Panc1 (cell line): ENCODE measurements around the gene MUC5AC. TPM values are rescaled to one million over a fixed set of nuclear protein-coding genes. Genes with fewer than 3 reads are reported as not detected.
A peak's percentile ranks its signal among the peaks of the same experiment; 100 is the strongest.

Experiments
- ATAC-seq: fragments of 200-7000 bp; cut with Tn5 transposase; 2 replicates; pipeline ENCODE4 v1.9.1; 2020; ENCODE audit warnings: mild to moderate bottlenecking, moderate library complexity
- BruUV-seq: library from RNA; stranded (reverse); fragments of 400-500 nt; replicated peaks from 2 replicates; lab custom pipeline; 2021; lab: Mats Ljungman, UMichigan
- CTCF ChIA-PET: fragments of 300-600 bp; sonication (Branson Sonifier 250); formaldehyde crosslinking; loops from one replicate; lab custom pipeline; 2022; ENCODE audit warnings: antibody characterized with exemption; lab: Charles Lee
- POLR2A ChIA-PET: fragments of 300-600 bp; sonication (Branson Sonifier 250); formaldehyde crosslinking; loops from one replicate; lab custom pipeline; 2022; ENCODE audit warnings: antibody characterized with exemption; lab: Charles Lee
- DNase-seq: peaks from one replicate; pipeline ENCODE4 v3.0.0-alpha.2; 2010; ENCODE audit warnings: low read depth, low spot score
- H3K27ac ChIP-seq: 2 replicates; pipeline ENCODE4 v1.5.1; 2011; ENCODE audit warnings: mild to moderate bottlenecking, low read length, inconsistent platforms
- H3K27me3 ChIP-seq: fragments of 200-500 bp; sonication (Bioruptor generic); 2 replicates; pipeline ENCODE4 v1.6.0; 2014; ENCODE audit warnings: low read length, inconsistent platforms; ENCODE audit not compliant: control insufficient read depth, insufficient read depth
- H3K36me3 ChIP-seq: fragments of 200-500 bp; sonication (Bioruptor generic); 2 replicates; pipeline ENCODE4 v1.5.1; 2014; ENCODE audit warnings: inconsistent platforms, mild to moderate bottlenecking, low read length, moderate library complexity; ENCODE audit not compliant: control insufficient read depth, insufficient read depth
- H3K4me1 ChIP-seq: 2 replicates; pipeline ENCODE4 v1.5.1; 2011; ENCODE audit warnings: inconsistent platforms, mild to moderate bottlenecking, low read length, moderate library complexity; ENCODE audit not compliant: control insufficient read depth, insufficient read depth
- H3K4me3 ChIP-seq, 2 experiments: 2 replicates each; pipeline ENCODE4 v1.5.1; 2011 to 2012; ENCODE audit warnings: low read depth in 2 of 2, low read length in 2 of 2, mild to moderate bottlenecking in 2 of 2, inconsistent platforms in 1 of 2, moderate library complexity in 1 of 2
- H3K9me3 ChIP-seq: fragments of 200-500 bp; sonication (Bioruptor generic); 2 replicates; pipeline ENCODE4 v1.5.1; 2014; ENCODE audit warnings: low read depth, mild to moderate bottlenecking, inconsistent platforms, low read length, moderate library complexity; ENCODE audit not compliant: control insufficient read depth, insufficient read depth
- POLR2AphosphoS5 ChIP-seq: IDR thresholded peaks from 2 replicates; pipeline ENCODE4 v1.6.1; 2012; ENCODE audit warnings: mild to moderate bottlenecking, low read depth, low read length, moderate library complexity
- SIN3A ChIP-seq: IDR thresholded peaks from 2 replicates; pipeline ENCODE4 v1.6.1; 2012; ENCODE audit warnings: low read depth, mild to moderate bottlenecking, low read length, moderate library complexity, borderline replicate concordance; ENCODE audit not compliant: insufficient read depth
- TCF7L2 ChIP-seq: IDR thresholded peaks from 2 replicates; pipeline ENCODE4 v1.6.1; 2011; ENCODE audit warnings: mild to moderate bottlenecking, low read depth, low read length, inconsistent platforms
- in situ Hi-C: cut with HindIII; loops from 2 replicates; pipeline ENCODE4 v1.10.0; 2016; ENCODE audit warnings: low sequenced_read_pairs, low pct_unique_long_range_greater_than_20kb
- intact Hi-C: fragments of 100-400 bp; cut with micrococcal nuclease; formaldehyde crosslinking; loops from one replicate; pipeline ENCODE4 v1.10.0; 2022; ENCODE audit not compliant: unreplicated experiment
- total RNA-seq: library from RNA; stranded (reverse); gene quantifications from one replicate; pipeline ENCODE4 v1.2.1, GENCODE V29; 2021; ENCODE audit not compliant: unreplicated experiment
- TF ChIP-seq, protein P1 (sequence below), 2 experiments: IDR thresholded peaks; 2 replicates each; pipeline ENCODE4 v1.6.1; 2011 to 2012; ENCODE audit warnings: low read depth in 2 of 2, control low read depth in 1 of 2, low read length in 1 of 2, mild to moderate bottlenecking in 1 of 2, moderate library complexity in 1 of 2; ENCODE audit not compliant: insufficient read depth in 1 of 2
- TF ChIP-seq, protein P2 (sequence below): fragments of 450-650 bp; IDR thresholded peaks from 2 replicates; pipeline ENCODE4 v1.5.1; 2017; ENCODE audit warnings: mild to moderate bottlenecking

MUC5AC gene
- total RNA-seq, 1 experiment from 2014 or later = 0.03 TPM

DNA sequence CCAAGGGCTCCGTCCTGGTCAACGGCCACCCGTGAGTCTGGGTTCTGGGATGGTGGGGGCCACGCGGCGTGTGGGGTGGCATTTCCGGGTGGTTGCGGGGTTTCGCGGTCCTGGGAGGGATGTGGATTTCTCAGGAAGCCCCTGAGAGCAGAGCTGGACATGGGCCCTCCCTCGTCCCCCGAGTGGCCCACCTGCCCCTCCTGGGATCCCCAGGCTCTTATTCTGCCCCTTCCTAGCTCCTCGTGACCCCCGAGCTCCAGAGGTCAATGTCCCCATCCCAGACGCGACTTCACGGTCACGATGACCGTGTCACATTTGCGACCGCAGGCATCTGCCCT, 4.4 kb downstream of the MUC5AC start:
- intact Hi-C loops = no loop called here
- ChIA-PET POLR2A (no interaction called here), CTCF (no interaction called here)
- H3K36me3 ChIP-seq = no peaks in the 10 kb centered on the region
- in situ Hi-C loops = no loop called here
- no peak for ATAC-seq
- no peak overlapping the region for H3K27ac ChIP-seq
- no peak overlapping the region for H3K4me3 ChIP-seq
- H3K4me1 ChIP-seq = peaks cover 24% of the 10 kb centered on the region
- no peaks in the 10 kb centered on the region for H3K9me3 ChIP-seq
- H3K27me3 ChIP-seq = no peaks in the 10 kb centered on the region
- BruUV-seq = no TSS peak
- TF ChIP-seq, protein P1, sequence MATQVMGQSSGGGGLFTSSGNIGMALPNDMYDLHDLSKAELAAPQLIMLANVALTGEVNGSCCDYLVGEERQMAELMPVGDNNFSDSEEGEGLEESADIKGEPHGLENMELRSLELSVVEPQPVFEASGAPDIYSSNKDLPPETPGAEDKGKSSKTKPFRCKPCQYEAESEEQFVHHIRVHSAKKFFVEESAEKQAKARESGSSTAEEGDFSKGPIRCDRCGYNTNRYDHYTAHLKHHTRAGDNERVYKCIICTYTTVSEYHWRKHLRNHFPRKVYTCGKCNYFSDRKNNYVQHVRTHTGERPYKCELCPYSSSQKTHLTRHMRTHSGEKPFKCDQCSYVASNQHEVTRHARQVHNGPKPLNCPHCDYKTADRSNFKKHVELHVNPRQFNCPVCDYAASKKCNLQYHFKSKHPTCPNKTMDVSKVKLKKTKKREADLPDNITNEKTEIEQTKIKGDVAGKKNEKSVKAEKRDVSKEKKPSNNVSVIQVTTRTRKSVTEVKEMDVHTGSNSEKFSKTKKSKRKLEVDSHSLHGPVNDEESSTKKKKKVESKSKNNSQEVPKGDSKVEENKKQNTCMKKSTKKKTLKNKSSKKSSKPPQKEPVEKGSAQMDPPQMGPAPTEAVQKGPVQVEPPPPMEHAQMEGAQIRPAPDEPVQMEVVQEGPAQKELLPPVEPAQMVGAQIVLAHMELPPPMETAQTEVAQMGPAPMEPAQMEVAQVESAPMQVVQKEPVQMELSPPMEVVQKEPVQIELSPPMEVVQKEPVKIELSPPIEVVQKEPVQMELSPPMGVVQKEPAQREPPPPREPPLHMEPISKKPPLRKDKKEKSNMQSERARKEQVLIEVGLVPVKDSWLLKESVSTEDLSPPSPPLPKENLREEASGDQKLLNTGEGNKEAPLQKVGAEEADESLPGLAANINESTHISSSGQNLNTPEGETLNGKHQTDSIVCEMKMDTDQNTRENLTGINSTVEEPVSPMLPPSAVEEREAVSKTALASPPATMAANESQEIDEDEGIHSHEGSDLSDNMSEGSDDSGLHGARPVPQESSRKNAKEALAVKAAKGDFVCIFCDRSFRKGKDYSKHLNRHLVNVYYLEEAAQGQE (IDR thresholded peaks at IDR 0.05; ENCODE audit: insufficient read depth in 1 of 2, low read depth in 2 of 2, low read length in 1 of 2) = no peak
- DNase-seq = no peak

- ATAC-seq (peak; percentile 3; the same call in 1 of the 2 replicates), DNase-seq (no peak)
- peaks cover 20% of the 10 kb centered on the region for H3K4me1 ChIP-seq
- H3K9me3 ChIP-seq = no peaks in the 10 kb centered on the region
- H3K4me3 ChIP-seq = no peak overlapping the region
- in situ Hi-C loops = no loop called here
- no peaks in the 10 kb centered on the region for H3K27me3 ChIP-seq
- intact Hi-C loops = no loop called here
- TF ChIP-seq TCF7L2 (no peak), SIN3A (no peak), POLR2AphosphoS5 (no peak)
- TF ChIP-seq, protein P2, sequence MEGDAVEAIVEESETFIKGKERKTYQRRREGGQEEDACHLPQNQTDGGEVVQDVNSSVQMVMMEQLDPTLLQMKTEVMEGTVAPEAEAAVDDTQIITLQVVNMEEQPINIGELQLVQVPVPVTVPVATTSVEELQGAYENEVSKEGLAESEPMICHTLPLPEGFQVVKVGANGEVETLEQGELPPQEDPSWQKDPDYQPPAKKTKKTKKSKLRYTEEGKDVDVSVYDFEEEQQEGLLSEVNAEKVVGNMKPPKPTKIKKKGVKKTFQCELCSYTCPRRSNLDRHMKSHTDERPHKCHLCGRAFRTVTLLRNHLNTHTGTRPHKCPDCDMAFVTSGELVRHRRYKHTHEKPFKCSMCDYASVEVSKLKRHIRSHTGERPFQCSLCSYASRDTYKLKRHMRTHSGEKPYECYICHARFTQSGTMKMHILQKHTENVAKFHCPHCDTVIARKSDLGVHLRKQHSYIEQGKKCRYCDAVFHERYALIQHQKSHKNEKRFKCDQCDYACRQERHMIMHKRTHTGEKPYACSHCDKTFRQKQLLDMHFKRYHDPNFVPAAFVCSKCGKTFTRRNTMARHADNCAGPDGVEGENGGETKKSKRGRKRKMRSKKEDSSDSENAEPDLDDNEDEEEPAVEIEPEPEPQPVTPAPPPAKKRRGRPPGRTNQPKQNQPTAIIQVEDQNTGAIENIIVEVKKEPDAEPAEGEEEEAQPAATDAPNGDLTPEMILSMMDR = no peak
- TF ChIP-seq, protein P1 (IDR thresholded peaks at IDR 0.05; ENCODE audit: insufficient read depth in 1 of 2, low read depth in 2 of 2, low read length in 1 of 2) = no peak
- POLR2A ChIA-PET = no interaction called here
- H3K27ac ChIP-seq = no peak overlapping the region
- no peaks in the 10 kb centered on the region for H3K36me3 ChIP-seq
- CTCF ChIA-PET = no interaction called here
- no TSS peak for BruUV-seq
Observed at GRCh38 chr11:1162491-1163311, 4.9 kb downstream of the MUC5AC start.
